ENCODE data around the gene RAP1GAP.

RAP1GAP gene

DNA sequence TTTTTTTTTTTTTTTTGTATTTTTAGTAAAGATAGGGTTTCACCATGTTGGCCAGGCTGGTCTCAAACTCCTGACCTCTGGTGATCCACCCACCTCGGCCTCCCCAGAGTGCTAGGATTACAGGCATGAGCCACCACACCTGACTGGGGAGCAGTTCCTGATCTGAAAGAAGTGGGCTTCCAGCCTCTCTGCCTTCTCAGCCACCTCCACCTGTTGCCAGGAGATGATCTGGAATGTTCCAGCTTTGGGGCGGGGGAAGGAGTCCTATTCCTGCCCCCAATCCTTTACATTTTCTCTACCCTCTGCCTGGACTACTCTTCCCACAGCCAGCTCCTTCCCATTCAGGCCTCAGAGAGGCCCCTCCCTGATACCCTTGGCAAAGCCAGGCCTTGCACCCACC lies 28.1 kb downstream of the RAP1GAP start:
- no peak for TF ChIP-seq CTCF (IDR thresholded peaks at IDR 0.05; ENCODE audit: low read depth, low read length)
- no peak overlapping the region for H3K4me3 ChIP-seq (ENCODE audit: low read depth, low read length)
- DNase-seq (ENCODE audit: low read depth, low spot score), result no peak
- in situ Hi-C loops (cut with HindIII; ENCODE audit: low sequenced_read_pairs), result no loop called here

- H3K4me3 ChIP-seq (ENCODE audit: low read depth, low read length), result no peak overlapping the region
- no peak for TF ChIP-seq CTCF (IDR thresholded peaks at IDR 0.05; ENCODE audit: low read depth, low read length)
- in situ Hi-C loops (cut with HindIII; ENCODE audit: low sequenced_read_pairs), result no loop called here
- no peak for DNase-seq (ENCODE audit: low read depth, low spot score)
Measured at GRCh38 chr1:21640653-21641052, 28.5 kb downstream of the RAP1GAP start.

DNA sequence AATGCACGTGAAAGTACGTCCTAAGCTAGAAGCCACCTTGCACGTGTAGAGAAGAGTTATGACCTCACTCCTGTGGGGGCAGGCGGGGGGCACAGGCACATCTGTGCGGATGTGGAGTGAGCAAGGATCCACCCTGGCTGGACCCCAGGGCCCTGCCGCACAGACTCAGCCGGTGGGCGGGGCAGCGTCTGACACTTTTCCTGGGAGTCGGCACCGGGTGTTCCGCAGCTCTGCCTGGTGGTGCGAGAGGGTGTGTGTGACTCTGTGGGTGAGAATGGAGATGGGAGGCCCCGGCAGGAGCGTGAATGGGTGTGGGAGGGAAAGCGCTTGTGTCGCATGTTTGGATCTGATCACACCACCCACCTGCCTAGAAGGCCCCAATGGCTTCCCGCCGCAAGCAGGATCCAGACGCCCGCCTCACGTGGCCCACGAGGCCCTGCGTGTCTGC lies 29.5 kb downstream of the RAP1GAP start:
- no peak for TF ChIP-seq CTCF (IDR thresholded peaks at IDR 0.05; ENCODE audit: low read depth, low read length)

DNA sequence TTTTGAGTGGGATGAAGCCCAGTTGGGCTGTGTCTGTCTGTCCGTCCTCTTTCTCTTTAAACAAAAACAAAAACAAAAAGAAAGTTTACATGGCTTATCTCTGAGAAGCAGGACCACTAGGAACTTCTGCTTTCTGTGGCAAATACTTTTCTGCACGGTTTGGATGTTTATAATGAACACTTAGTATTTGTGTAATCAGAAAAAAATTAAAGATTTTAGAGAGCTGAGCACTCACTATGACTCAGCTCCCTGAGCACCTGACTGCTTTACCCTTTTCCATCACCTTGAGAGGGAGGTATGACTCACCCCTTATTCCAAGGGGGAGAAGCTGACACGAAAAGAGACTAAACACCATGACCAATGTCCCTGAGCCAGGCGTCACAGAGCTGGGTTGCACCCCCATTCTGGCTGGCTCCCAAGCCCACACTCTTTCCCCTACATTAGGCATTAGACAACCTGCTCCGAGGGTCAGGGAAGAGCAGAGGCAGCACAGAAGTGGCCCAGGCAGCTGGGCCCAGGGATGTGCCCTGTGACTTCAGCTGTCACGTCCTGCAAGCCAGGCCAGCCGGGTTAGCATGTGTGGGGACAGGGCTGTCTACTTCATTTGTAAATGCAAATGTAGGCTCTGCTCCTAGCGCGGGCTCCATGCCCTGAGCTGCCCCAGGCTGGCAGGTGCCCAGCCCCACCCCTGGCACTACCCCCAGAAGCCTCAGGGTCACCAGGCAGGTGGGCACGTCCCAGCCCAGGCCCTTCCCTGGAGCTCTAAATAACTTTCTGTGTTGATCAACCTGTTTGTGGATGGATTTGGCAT lies 30.4 kb downstream of the RAP1GAP start:
- peak; percentile 22 for DNase-seq (ENCODE audit: low read depth, low spot score)
- no peak overlapping the region for H3K4me3 ChIP-seq (ENCODE audit: low read depth, low read length)
- in situ Hi-C loops (cut with HindIII; ENCODE audit: low sequenced_read_pairs), result no loop called here
- no peak for TF ChIP-seq CTCF (IDR thresholded peaks at IDR 0.05; ENCODE audit: low read depth, low read length)

More for the DNA sequence above, 29.5 kb downstream of the RAP1GAP start:
- in situ Hi-C loops (cut with HindIII; ENCODE audit: low sequenced_read_pairs), result no loop called here
- H3K4me3 ChIP-seq (ENCODE audit: low read depth, low read length), result no peak overlapping the region
- no peak for DNase-seq (ENCODE audit: low read depth, low spot score)

DNA sequence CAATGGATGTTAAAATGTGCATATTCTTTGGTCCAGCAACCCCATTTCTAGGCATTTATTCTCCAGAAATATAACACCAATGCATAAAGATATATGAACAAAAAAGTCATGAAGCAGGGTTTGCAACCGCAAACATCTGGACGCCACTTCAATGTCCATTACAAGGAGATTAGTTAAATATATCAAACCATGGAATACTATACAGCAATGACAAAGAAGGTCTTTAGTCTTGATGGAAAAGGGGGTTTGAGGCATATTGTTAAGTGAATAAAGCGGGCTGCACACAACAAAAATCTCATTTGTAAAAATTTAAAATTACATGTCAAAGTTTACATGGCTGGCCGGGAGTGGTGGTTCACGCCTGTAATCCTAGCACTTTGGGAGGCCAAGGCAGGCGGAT lies 31.6 kb downstream of the RAP1GAP start:
- no peak for TF ChIP-seq CTCF (IDR thresholded peaks at IDR 0.05; ENCODE audit: low read depth, low read length)
- H3K4me3 ChIP-seq (ENCODE audit: low read depth, low read length), result no peak overlapping the region
- in situ Hi-C loops (cut with HindIII; ENCODE audit: low sequenced_read_pairs), result no loop called here
- no peak for DNase-seq (ENCODE audit: low read depth, low spot score)

GRCh38 chr1:21636029-21636428 lies 33.1 kb downstream of the RAP1GAP start:
- no peak overlapping the region for H3K4me3 ChIP-seq (ENCODE audit: low read depth, low read length)
- in situ Hi-C loops (cut with HindIII; ENCODE audit: low sequenced_read_pairs), result no loop called here
- TF ChIP-seq CTCF (IDR thresholded peaks at IDR 0.05; ENCODE audit: low read depth, low read length), result no peak
- no peak for DNase-seq (ENCODE audit: low read depth, low spot score)
